Right ventricle myocardium superior (tissue), 1 donor: Measurements from ENCODE around the gene TMEM82. TPM values are rescaled to one million over a fixed set of nuclear protein-coding genes. Genes with fewer than 3 reads are reported as not detected.

Source experiments
- ATAC-seq: fragments of 200-7000 bp; cut with Tn5 transposase; one replicate; pipeline ENCODE4 v1.9.1; 2020; ENCODE audit warnings: mild to moderate bottlenecking; ENCODE audit not compliant: poor library complexity
- DNase-seq: peaks from one replicate; pipeline ENCODE4 v3.0.0-alpha.2; 2020
- intact Hi-C: fragments of 100-400 bp; cut with DNase I; formaldehyde crosslinking; loops from one replicate; pipeline ENCODE4 v1.11.2; 2022
- total RNA-seq: library from RNA; stranded (reverse); fragmentation: NEBNext Ultra II Directional; extraction: Animal tissue kit (Norgen Biotek cat#: 25700); gene quantifications from one replicate; pipeline ENCODE4 v1.2.1, GENCODE V29; 2021
- donor health status: DM: no; HTN: yes; CAD: no; lungs with severe emphysema.

The TMEM82 gene
- total RNA-seq, 1 donor from 2014 or later: not detected

- intact Hi-C loops: loop anchor here (10.0 kb wide), 1 partner anchor 68 kb away; no protein-coding TSS in a partner anchor
- ATAC-seq: no peak
- no peak for DNase-seq
Observed at GRCh38 chr1:15732686-15733081, 9.6 kb upstream of the TMEM82 start.

GRCh38 chr1:15733218-15733725 is 9.0 kb upstream of the TMEM82 start:
- ATAC-seq: no peak
- intact Hi-C loops: loop anchor here (10.0 kb wide), 1 partner anchor 68 kb away; no protein-coding TSS in a partner anchor
- DNase-seq: no peak

DNA sequence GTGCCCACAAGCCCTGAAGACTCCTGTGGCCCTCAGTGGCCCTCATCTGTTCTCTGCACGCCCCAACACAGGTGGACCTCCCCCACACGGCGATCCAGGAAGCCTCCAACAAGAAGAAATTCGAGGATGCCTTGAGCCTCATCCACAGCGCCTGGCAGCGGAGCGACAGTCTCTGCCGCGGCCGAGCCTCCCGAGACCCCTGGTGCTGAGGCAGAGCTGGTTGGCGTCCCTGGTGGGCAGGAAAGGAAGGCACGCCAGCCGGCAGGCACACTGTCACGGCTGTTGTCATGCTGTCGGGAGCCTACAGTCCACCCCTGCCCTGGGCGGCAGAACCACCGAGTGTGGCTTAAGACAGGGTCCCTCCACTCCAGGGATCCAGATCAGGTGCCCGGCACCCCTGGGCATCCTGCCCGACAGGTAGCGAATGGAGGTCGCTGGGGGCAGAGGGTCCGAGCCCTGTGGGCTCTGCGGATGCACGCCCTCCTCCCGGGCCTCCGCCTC is 8.5 kb upstream of the TMEM82 start:
- ATAC-seq: no peak
- DNase-seq: no peak
- intact Hi-C loops: loop anchor here (10.0 kb wide), 1 partner anchor 69 kb away; no protein-coding TSS in a partner anchor

DNA sequence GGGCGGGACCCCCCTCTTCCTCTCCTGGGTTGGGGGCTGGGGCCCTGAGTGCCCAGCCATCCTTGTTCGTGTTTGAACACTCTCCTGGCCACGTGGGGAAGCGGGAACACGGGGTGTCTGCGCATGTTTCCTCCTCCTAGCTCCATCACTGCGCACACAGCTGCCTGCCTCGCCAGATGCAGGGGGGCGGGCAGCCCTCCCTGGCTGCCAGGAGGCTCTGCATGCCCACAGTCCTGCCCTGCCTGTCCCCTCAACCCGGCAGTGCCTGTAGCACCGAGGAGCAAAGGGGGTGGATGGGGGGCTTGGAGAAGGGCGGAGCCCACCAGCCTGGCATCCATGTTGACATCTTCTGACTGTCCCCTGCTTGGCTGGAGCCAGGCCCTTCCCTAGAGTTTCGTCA is 8.0 kb upstream of the TMEM82 start:
- ATAC-seq: no peak
- intact Hi-C loops: loop anchor here (10.0 kb wide), 1 partner anchor 69 kb away; no protein-coding TSS in a partner anchor
- no peak for DNase-seq

GRCh38 chr1:15734901-15735300 is 7.4 kb upstream of the TMEM82 start:
- DNase-seq (no peak), ATAC-seq (peak; percentile 16)
- intact Hi-C loops: loop anchor here (10.0 kb wide), 1 partner anchor 70 kb away; no protein-coding TSS in a partner anchor

GRCh38 chr1:15735304-15736037 is 6.8 kb upstream of the TMEM82 start:
- intact Hi-C loops: loop anchor here (10.0 kb wide), 1 partner anchor 71 kb away; no protein-coding TSS in a partner anchor
- ATAC-seq: peak; percentile 50
- DNase-seq: no peak

DNA sequence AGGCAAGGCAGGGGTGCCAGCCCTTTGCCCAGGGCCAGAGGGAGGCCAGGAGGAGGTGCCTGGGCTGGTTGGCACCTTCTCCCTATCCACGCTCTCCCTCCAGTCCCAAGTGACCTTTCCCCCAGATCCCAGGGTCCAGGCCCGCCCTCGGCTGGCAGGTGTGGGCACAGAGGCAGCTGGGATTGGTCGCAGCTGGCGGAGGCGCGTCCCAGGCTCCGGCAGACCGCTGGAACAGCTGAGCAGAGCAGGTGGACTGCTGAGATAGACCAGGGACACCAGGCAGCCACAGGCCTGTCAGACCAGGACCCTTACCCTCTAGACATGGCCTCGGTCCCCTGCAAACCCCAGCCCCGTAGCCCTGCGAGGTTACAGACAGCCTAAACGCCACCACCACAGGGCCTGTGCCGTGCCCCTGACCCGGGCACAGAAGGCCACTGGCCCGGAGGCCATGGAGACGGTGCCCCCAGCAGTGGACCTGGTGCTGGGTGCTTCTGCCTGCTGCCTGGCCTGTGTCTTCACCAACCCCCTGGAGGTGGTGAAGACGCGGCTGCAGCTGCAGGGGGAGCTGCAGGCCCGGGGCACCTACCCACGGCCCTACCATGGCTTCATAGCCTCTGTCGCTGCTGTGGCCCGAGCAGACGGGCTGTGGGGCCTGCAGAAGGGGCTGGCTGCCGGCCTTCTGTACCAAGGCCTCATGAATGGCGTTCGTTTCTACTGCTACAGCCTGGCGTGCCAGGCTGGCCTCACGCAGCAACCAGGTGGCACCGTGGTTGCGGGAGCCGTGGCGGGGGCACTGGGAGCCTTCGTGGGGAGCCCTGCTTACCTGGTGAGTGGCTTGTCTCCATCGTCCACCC is 6.0 kb upstream of the TMEM82 start, which contains the start of gene SLC25A34:
SLC25A34 (plus strand) TSS at position 221 of the 854 bp plus-strand sequence; CDS start at position 449, 228 bp downstream.
- intact Hi-C loops: loop anchor here (10.0 kb wide), 1 partner anchor 71 kb away; no protein-coding TSS in a partner anchor
- ATAC-seq: peak; percentile 79

GRCh38 chr1:15736892-15737261 is 5.4 kb upstream of the TMEM82 start:
- intact Hi-C loops: loop anchor here (10.0 kb wide), 1 partner anchor 72 kb away; no protein-coding TSS in a partner anchor
- no peak for DNase-seq
- peak; percentile 12 for ATAC-seq

More for the DNA sequence above, 6.0 kb upstream of the TMEM82 start, which contains the start of gene SLC25A34:
- DNase-seq: peak; percentile 88

GRCh38 chr1:15737324-15738319 is 4.7 kb upstream of the TMEM82 start:
- ATAC-seq: no peak
- intact Hi-C loops: loop anchor here (10.0 kb wide), 1 partner anchor 73 kb away; no protein-coding TSS in a partner anchor
- DNase-seq: no peak

DNA sequence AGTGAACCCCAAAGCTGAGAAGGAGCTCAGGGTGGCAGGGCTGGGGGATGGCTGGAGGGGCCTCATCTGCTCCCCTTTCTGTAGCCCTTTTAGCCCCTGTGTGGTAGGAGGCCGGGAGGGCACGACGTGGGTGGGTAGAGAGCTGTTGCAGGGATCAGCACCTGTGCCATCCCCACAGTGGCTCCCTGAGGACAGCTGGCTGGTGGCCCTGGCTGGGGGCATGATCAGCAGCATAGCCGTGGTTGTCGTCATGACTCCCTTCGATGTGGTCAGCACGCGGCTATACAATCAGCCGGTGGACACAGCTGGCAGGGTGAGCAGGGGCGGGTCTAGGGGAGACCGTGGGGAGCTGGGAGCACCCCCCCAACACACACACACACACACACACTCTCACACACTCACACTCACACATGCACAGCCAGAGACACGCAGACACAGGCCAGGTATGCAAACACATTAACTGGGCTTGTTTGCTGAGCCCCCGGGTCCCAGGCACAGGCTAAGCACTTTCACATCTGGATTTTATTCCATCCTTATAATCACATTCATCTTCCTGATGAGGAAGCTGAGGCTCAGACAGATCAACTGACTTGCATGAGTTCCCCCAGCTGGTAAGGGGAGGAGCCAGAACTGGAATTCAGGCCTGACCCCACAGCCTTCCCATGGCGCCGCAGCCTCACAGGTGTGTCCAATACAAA is 3.7 kb upstream of the TMEM82 start:
- intact Hi-C loops: loop anchor here (10.0 kb wide), 1 partner anchor 74 kb away; no protein-coding TSS in a partner anchor
- no peak for DNase-seq

GRCh38 chr1:15739259-15739658 is 3.0 kb upstream of the TMEM82 start:
- DNase-seq (no peak), ATAC-seq (no peak)
- intact Hi-C loops: loop anchor here (10.0 kb wide), 1 partner anchor 74 kb away; no protein-coding TSS in a partner anchor

More for the DNA sequence above, 3.7 kb upstream of the TMEM82 start:
- no peak for ATAC-seq

DNA sequence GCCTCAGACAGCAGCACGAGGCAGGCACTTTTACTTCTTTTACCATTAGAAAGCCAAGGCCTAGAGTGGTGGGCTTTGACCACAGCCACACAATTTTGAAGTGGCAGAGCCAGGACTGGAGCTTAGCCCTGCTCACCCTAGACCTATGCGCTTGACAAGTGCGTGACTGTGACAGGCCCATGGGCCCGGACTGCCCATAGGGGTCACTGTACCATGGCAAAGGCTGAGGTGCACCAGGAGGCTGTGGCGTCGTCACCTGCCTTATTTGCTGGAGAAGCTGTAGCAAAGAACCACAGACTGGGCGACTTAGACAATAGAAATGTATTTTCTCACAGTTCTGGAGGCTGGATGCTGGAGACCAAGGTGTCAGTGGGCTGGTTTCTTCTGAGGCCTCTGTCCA is 2.6 kb upstream of the TMEM82 start:
- no peak for ATAC-seq

DNA sequence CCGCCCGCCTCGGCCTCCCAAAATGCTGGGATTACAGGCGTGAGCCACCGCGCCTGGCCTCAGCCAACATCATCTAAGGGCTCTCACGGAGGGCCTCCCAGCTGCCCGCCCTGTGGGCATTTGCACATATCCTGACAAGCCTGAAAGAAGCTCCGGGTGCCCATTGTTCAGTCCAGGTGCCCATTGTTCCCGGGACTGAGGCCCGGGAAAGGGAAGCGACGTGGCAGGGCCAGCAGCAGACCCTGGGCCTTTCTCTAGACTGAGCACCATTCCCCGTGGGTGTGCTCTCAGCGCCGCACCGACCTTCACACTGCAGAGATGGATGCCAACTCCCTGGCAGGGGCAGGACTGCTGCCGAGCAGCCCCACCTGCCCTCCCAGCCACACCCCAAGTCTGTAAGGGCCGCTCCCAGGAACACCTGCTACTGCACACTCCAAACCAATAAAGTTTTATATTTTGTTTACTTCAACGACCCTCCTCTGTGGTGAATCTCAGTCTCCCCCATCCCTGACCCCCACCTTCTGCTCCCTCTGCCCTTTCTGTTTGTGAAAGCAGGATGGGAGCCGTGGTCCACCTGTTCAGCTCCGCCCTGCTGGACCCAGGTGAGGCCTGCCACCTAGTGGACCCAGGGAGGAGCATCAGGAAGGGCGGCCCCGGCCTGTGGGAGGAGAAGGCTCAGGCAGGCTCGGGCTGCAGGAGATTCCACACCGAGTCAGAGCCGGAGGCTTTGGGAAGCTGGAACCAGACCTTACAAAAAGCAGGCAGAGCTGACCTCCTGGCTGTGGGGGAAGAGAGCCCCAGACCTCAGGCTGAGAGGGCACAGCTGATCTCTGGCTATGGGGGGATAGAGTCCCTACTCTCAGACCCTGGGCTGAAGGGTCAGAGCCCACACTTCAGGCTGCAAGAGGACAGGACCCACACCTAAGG is 1.1 kb upstream of the TMEM82 start:
- DNase-seq: peak; percentile 86
- ATAC-seq: peak; percentile 78
- intact Hi-C loops: loop anchor here (5.0 kb wide), 1 partner anchor 144 kb away; no protein-coding TSS in a partner anchor

More for the DNA sequence above, 2.6 kb upstream of the TMEM82 start:
- intact Hi-C loops: loop anchor here (5.0 to 10.0 kb wide), 2 partner anchors 75 to 142 kb away; no protein-coding TSS in a partner anchor
- DNase-seq: no peak

DNA sequence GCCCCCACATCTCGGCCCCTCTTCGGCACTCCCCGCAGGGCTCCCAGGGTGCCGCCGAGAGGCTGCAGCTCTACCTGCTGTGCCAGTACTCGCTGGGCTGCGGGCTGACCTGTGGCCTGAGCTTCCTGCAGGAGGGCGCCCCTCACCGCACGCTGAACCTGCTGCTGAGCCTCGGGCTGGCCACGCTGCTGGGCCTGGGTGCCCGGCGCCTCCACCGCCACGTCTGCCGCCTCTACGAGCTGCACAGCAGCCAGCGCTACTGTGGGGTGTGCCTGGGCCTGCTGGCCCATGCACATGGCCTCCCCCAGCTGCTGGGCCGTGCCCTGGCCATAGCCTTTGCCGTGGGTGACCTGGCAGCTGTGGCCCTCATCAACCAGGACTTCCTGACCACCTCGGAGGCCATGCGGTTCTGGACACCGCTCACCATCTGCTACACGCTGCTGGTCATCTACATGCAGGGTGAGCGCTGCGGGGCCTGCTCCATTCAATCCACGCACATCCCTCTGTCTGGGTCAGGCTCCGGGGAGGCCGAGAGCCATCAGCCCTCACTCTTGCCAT is 1.9 kb downstream of the TMEM82 start:
- intact Hi-C loops: loop anchor here (5.0 kb wide), 1 partner anchor 147 kb away; no protein-coding TSS in a partner anchor
- ATAC-seq (no peak), DNase-seq (no peak)

DNA sequence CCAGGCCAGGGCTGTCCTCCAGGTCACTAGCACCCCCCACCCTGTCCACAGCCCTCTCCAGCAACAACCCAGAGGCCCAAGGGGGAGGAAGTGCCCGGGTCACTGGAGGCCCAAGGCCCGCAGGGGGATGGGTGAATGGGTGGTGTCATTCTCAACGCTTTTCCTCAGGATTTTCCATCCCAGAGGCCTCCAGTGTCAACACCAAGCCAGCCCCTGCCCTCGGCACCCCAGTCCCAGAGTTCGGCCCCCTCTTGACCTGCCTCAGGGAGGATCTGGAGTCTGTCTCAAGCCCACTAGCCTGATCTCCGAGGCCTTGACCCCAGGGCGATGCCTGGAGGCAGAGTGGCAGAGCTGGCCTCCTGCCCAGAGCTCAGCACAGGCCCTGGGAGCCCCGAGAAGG is 5.1 kb downstream of the TMEM82 start:
- ATAC-seq (no peak), DNase-seq (no peak)
- intact Hi-C loops: no loop called here
